T-helper 2 cell treated with Interferon-gamma antibody and Interleukin-4, amounts not matched to agents 5 μg/mL and 100 μg/mL, for 36 hours (primary cell): ENCODE measurements around the gene SERPINH1.
A peak's percentile ranks its signal among the peaks of the same experiment; 100 is the strongest.

Experiments
- DNase-seq: peaks from one replicate; pipeline ENCODE4 v3.0.0; 2021; ENCODE audit warnings: low spot score
- H3K27ac Mint-ChIP-seq: one replicate; pipeline ENCODE4 v1.8.0; 2021; ENCODE audit warnings: mild to moderate bottlenecking, mixed read lengths
- H3K27me3 Mint-ChIP-seq: one replicate; pipeline ENCODE4 v1.8.0; 2021; ENCODE audit warnings: low read depth, mixed read lengths
- H3K36me3 Mint-ChIP-seq: one replicate; pipeline ENCODE4 v1.8.0; 2021; ENCODE audit warnings: low read depth, mixed read lengths
- H3K4me1 Mint-ChIP-seq: one replicate; pipeline ENCODE4 v1.8.0; 2021; ENCODE audit warnings: low read depth, mixed read lengths
- H3K4me3 Mint-ChIP-seq: one replicate; pipeline ENCODE4 v1.8.0; 2022; ENCODE audit warnings: mild to moderate bottlenecking, moderate library complexity, mixed read lengths
- H3K9me3 Mint-ChIP-seq: one replicate; pipeline ENCODE4 v1.8.0; 2021; ENCODE audit warnings: mixed read lengths

Gene SERPINH1

DNA sequence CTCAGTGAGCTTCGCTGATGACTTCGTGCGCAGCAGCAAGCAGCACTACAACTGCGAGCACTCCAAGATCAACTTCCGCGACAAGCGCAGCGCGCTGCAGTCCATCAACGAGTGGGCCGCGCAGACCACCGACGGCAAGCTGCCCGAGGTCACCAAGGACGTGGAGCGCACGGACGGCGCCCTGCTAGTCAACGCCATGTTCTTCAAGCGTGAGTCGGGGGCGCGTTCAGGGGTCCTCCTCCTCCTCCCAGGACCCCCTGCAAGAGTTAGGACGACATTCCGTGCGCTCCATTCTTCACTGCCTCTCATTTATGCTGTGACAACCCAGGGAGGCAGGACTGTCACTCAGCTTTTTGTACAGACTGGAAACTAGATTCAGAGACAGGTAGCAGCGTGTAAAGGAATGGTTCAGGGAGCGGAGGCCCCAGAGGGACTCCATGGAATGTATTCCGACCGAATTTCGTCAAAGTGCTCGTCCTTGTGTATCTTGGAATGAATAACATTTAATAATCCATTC is 4.8 kb downstream of the SERPINH1 start:
- no peak for DNase-seq
- Mint-ChIP-seq H3K36me3 (peaks cover 9% of the 10 kb centered on the region), H3K4me3 (no peak overlapping the region), H3K27me3 (no peaks in the 10 kb centered on the region), H3K4me1 (peaks cover 14% of the 10 kb centered on the region), H3K27ac (no peak overlapping the region), H3K9me3 (no peaks in the 10 kb centered on the region)

GRCh38 chr11:75567971-75568370 is 5.9 kb downstream of the SERPINH1 start:
- Mint-ChIP-seq H3K4me3 (no peak overlapping the region), H3K9me3 (no peaks in the 10 kb centered on the region), H3K27ac (no peak overlapping the region), H3K4me1 (peaks cover 7% of the 10 kb centered on the region), H3K27me3 (no peaks in the 10 kb centered on the region), H3K36me3 (peaks cover 14% of the 10 kb centered on the region)
- no peak for DNase-seq

GRCh38 chr11:75568616-75569219 is 6.7 kb downstream of the SERPINH1 start:
- Mint-ChIP-seq H3K36me3 (peaks cover 14% of the 10 kb centered on the region), H3K4me3 (no peak overlapping the region), H3K4me1 (peaks cover 1% of the 10 kb centered on the region), H3K27me3 (no peaks in the 10 kb centered on the region), H3K9me3 (no peaks in the 10 kb centered on the region), H3K27ac (no peak overlapping the region)
- no peak for DNase-seq

- no peaks in the 10 kb centered on the region for H3K4me1 Mint-ChIP-seq
- H3K9me3 Mint-ChIP-seq, result no peaks in the 10 kb centered on the region
- DNase-seq, result no peak
- no peaks in the 10 kb centered on the region for H3K27me3 Mint-ChIP-seq
- no peak overlapping the region for H3K4me3 Mint-ChIP-seq
- H3K36me3 Mint-ChIP-seq, result peaks cover 14% of the 10 kb centered on the region
- no peak overlapping the region for H3K27ac Mint-ChIP-seq
These were observed 8.6 kb downstream of the SERPINH1 start for GRCh38 chr11:75570559-75571139.

GRCh38 chr11:75571625-75572024 is 9.6 kb downstream of the SERPINH1 start:
- peaks cover 2% of the 10 kb centered on the region for H3K4me1 Mint-ChIP-seq
- H3K27me3 Mint-ChIP-seq, result no peaks in the 10 kb centered on the region
- no peak overlapping the region for H3K4me3 Mint-ChIP-seq
- H3K27ac Mint-ChIP-seq, result no peak overlapping the region
- H3K9me3 Mint-ChIP-seq, result no peaks in the 10 kb centered on the region
- DNase-seq, result no peak
- peaks cover 11% of the 10 kb centered on the region for H3K36me3 Mint-ChIP-seq

DNA sequence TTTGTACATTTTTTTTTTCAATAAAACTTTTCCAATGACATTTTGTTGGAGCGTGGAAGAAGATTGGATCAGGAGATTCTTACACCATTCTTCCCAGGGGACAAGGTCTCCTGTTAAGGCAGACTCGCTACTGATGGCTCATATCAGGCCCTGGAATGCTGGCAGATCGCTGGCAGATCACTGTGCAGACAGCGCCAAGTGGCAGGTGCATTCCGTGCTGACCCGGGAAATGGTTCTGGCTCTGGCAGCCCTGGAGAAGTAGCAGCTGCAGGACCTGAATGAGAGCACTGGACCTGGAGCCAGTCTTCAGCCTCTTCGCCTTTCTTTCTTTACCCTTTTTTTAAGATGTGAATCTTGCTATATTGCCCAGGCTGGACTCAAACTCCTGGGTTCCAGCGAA is 10.7 kb downstream of the SERPINH1 start:
- Mint-ChIP-seq H3K9me3 (no peaks in the 10 kb centered on the region), H3K36me3 (peaks cover 11% of the 10 kb centered on the region), H3K27me3 (peaks cover 1% of the 10 kb centered on the region), H3K4me1 (peaks cover 3% of the 10 kb centered on the region), H3K27ac (no peak overlapping the region), H3K4me3 (no peak overlapping the region)
- no peak for DNase-seq

DNA sequence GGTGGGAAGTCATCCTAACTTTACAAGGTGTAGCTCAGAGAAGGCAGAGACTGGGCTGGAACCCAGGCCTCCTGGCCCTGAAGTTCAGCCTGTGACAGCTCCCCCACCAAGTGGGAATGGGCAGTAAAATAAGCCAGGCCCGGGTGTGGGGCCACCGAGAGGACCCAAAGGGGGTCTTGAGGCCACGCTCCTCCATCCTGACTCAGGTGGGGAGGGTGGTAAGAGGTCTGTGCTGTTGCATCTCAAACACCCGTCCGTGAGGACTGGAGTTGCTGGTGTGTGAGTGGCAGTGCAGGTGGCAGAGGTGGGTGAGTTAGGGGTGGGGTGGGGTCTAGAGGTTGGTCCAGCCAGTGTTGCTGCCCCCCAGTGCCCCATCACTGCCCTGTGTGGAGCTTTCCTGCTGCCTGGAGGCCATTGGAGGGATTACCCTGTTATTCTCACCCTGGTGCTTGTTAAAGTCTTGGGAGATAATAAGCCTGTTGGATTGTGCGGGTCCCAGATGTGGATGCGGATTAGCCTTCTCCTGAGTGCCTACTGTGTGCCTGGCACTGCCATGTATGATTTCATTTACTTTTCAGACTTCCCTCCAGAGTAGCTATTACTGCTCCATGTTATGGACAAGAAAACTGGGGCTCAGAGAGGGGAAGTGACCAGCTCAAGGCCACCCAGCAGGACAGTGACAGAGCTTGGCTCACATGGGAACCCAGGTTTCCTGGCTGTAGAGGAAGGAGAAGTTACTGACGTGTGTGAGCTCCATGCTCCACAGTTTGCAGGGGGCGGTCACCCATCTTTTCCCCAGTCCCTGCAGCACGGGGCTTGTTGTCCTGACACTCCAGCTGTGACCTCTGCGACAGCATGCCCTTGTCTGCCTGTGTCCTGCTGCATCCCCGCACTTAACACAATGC is 12.9 kb downstream of the SERPINH1 start:
- Mint-ChIP-seq H3K4me1 (peaks cover 3% of the 10 kb centered on the region), H3K4me3 (no peak overlapping the region), H3K27ac (no peak overlapping the region), H3K36me3 (peaks cover 5% of the 10 kb centered on the region), H3K27me3 (peaks cover 17% of the 10 kb centered on the region), H3K9me3 (no peaks in the 10 kb centered on the region)
- DNase-seq, result no peak

GRCh38 chr11:75576017-75576416 is 14.0 kb downstream of the SERPINH1 start:
- DNase-seq, result no peak
- H3K9me3 Mint-ChIP-seq, result no peaks in the 10 kb centered on the region
- no peak overlapping the region for H3K4me3 Mint-ChIP-seq
- peaks cover 5% of the 10 kb centered on the region for H3K36me3 Mint-ChIP-seq
- H3K27ac Mint-ChIP-seq, result no peak overlapping the region
- peaks cover 24% of the 10 kb centered on the region for H3K27me3 Mint-ChIP-seq
- H3K4me1 Mint-ChIP-seq, result peaks cover 3% of the 10 kb centered on the region

DNA sequence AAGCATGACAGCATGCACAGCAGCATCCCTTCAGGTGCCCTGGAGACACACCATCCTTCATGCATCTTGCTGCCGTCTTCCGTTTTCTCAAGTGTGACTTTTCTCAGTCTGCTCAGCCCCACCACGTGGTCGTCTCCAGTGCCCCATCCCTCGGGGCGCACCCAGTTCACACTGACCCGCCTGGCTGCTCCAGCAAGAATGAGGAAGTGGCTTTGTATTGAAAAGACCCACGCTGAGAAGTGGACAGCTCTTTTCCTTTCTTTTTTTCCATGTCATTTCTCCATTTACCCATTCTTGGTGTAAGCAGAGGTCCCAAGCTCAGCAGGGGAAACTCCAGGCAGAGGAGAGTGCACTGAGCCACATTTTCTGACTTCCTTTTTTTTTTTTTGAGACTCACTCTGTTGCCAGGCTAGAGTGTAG is 14.5 kb downstream of the SERPINH1 start:
- no peaks in the 10 kb centered on the region for H3K9me3 Mint-ChIP-seq
- H3K36me3 Mint-ChIP-seq, result peaks cover 5% of the 10 kb centered on the region
- no peak for DNase-seq
- H3K4me3 Mint-ChIP-seq, result no peak overlapping the region
- H3K4me1 Mint-ChIP-seq, result peaks cover 3% of the 10 kb centered on the region
- peaks cover 25% of the 10 kb centered on the region for H3K27me3 Mint-ChIP-seq
- H3K27ac Mint-ChIP-seq, result no peak overlapping the region

DNA sequence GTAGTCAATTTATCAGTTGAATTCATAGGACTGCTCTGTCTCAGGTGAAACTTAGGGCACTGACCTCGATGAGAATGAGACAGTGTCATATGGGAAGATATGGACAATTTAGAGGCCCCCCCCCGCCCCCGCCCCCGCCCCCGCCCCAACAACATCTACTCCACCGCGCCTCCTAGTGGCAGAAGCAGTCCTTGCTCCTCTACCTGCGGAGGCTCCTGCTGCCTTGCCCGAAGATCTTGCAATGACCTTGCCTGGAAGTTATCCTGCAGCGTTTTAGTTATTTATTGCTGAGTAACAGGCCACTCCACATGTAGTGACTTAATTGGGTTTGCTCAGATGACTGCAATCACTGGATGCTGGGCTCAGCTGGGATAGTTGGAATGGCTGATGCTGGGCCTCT is 15.2 kb downstream of the SERPINH1 start:
- peaks cover 5% of the 10 kb centered on the region for H3K36me3 Mint-ChIP-seq
- no peak overlapping the region for H3K27ac Mint-ChIP-seq
- peaks cover 32% of the 10 kb centered on the region for H3K27me3 Mint-ChIP-seq
- H3K4me1 Mint-ChIP-seq, result peaks cover 5% of the 10 kb centered on the region
- no peak overlapping the region for H3K4me3 Mint-ChIP-seq
- no peaks in the 10 kb centered on the region for H3K9me3 Mint-ChIP-seq
- DNase-seq, result no peak

DNA sequence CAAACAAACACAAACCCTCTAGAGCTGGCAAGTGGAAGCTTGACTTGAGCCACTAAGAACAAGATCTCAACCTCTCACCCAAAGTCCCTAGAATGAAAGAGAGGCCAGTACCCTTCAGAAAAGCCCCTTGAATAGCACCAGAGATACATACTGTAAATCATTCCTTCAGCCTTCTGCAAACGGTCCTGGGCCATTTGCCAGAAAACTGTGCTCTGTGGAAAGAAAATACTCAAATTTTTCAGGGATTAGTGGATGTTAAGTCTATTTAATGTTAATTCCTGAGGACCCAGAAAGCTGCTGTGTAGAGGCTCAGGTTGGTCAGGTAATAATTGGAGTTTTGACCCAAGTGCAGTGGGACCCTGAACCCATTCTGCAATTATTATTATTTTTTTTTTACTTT is 16.9 kb downstream of the SERPINH1 start:
- H3K27me3 Mint-ChIP-seq, result peaks cover 43% of the 10 kb centered on the region
- H3K9me3 Mint-ChIP-seq, result no peaks in the 10 kb centered on the region
- peaks cover 13% of the 10 kb centered on the region for H3K4me1 Mint-ChIP-seq
- no peak overlapping the region for H3K4me3 Mint-ChIP-seq
- no peak for DNase-seq
- H3K36me3 Mint-ChIP-seq, result no peaks in the 10 kb centered on the region
- H3K27ac Mint-ChIP-seq, result no peak overlapping the region

DNA sequence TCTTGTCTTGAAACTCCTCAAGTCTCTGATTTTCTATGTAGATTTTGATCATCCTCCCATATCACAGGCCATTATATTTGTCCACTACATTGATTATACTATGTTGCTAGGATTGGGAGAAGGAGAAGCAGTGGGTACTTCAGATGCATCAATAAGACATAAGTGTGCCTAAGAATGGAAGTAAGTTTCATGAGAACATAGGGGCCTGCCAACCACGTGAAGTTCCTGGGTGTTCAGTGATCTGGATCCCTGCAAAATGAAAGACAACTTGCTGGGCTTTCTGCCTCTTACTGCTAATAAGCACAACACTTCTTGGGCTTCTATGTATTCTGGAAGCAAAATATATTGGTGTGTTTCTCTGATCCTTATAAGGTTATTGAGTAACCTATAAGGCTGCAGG is 17.8 kb downstream of the SERPINH1 start:
- Mint-ChIP-seq H3K27ac (no peak overlapping the region), H3K9me3 (no peaks in the 10 kb centered on the region), H3K36me3 (no peaks in the 10 kb centered on the region), H3K4me1 (peaks cover 13% of the 10 kb centered on the region), H3K27me3 (peaks cover 52% of the 10 kb centered on the region), H3K4me3 (no peak overlapping the region)
- no peak for DNase-seq

GRCh38 chr11:75582506-75582894 is 20.4 kb downstream of the SERPINH1 start:
- no peak for DNase-seq
- peaks cover 66% of the 10 kb centered on the region for H3K27me3 Mint-ChIP-seq

More at GRCh38 chr11:75582506-75582894, 20.4 kb downstream of the SERPINH1 start:
- peak overlapping the region; percentile 52 for H3K4me3 Mint-ChIP-seq
- H3K4me1 Mint-ChIP-seq, result peaks cover 10% of the 10 kb centered on the region
- H3K27ac Mint-ChIP-seq, result no peak overlapping the region
- no peaks in the 10 kb centered on the region for H3K9me3 Mint-ChIP-seq
- H3K36me3 Mint-ChIP-seq, result no peaks in the 10 kb centered on the region
